Endothelial cell of umbilical vein (primary cell): Measurements from ENCODE around the gene GJE1.

ENCODE experiments used
- EZH2 ChIP-seq: IDR thresholded peaks from 2 replicates; pipeline ENCODE4 v1.6.1; 2012; ENCODE audit warnings: borderline replicate concordance, low read depth, mild to moderate bottlenecking, moderate library complexity, low read length, inconsistent platforms; ENCODE audit not compliant: severe bottlenecking
- FOS ChIP-seq: IDR thresholded peaks from 2 replicates; pipeline ENCODE4 v1.6.1; 2011; ENCODE audit warnings: mild to moderate bottlenecking, low read length, moderate library complexity, borderline replicate concordance; ENCODE audit not compliant: insufficient read depth
- GATA2 ChIP-seq: IDR thresholded peaks from 2 replicates; pipeline ENCODE4 v1.7.0; 2011; ENCODE audit warnings: low read depth, mild to moderate bottlenecking, moderate library complexity, mixed read lengths, low read length; ENCODE audit not compliant: insufficient read length, insufficient read depth
- JUN ChIP-seq: IDR thresholded peaks from 2 replicates; pipeline ENCODE4 v1.6.1; 2011; ENCODE audit warnings: borderline replicate concordance, low read depth; ENCODE audit not compliant: insufficient read length, insufficient read depth
- MAX ChIP-seq: IDR thresholded peaks from 2 replicates; pipeline ENCODE4 v1.6.1; 2011; ENCODE audit not compliant: insufficient read depth, insufficient read length
- MYC ChIP-seq: IDR thresholded peaks from one replicate; pipeline ENCODE4 v1.6.1; 2011; ENCODE audit warnings: mild to moderate bottlenecking, low read depth, low read length
- POLR2A ChIP-seq: IDR thresholded peaks from 2 replicates; pipeline ENCODE4 v1.6.1; 2012; ENCODE audit warnings: low read depth, mild to moderate bottlenecking, control low read depth, low read length
- POLR2AphosphoS5 ChIP-seq: IDR thresholded peaks from 2 replicates; pipeline ENCODE4 v1.6.1; 2012; ENCODE audit warnings: low read depth, mild to moderate bottlenecking, control low read depth, low read length, moderate library complexity; ENCODE audit not compliant: insufficient read depth
- TF ChIP-seq, protein P1 (sequence below), 2 donors: IDR thresholded peaks; 1 replicate in 1 of 2; 2 replicates in 1 of 2; pipeline ENCODE4 v1.5.1; 2011; ENCODE audit warnings: low read length in 2 of 2, mild to moderate bottlenecking in 2 of 2, moderate library complexity in 2 of 2, control low read depth in 1 of 2, inconsistent platforms in 1 of 2, low read depth in 1 of 2; ENCODE audit not compliant: insufficient read depth in 1 of 2; ENCODE audit errors: extremely low read depth in 1 of 2

DNA sequence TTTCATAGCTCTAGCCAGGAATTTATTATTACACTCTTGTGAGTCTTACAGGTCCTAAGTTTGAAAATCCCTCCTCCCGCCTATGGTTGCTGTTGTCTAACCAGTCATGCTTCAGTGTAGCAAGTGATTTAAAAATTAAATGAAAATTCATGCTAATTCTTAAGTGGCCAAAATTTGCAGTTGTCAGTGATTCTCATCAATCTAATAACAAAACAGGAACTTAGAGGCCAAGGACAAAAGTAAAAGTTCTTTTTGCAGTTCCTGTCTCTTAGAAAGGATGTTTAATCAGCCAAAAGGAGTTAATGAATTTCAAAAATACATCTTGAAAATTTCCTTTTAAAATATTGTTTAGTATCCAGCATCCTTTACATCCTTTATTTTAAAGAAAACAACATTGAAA, 50.6 kb downstream of the GJE1 start:
- TF ChIP-seq POLR2AphosphoS5 (no peak), EZH2 (no peak), MYC (no peak), POLR2A (no peak), MAX (no peak), GATA2 (no peak), FOS (no peak), JUN (no peak)
- TF ChIP-seq, protein P1, sequence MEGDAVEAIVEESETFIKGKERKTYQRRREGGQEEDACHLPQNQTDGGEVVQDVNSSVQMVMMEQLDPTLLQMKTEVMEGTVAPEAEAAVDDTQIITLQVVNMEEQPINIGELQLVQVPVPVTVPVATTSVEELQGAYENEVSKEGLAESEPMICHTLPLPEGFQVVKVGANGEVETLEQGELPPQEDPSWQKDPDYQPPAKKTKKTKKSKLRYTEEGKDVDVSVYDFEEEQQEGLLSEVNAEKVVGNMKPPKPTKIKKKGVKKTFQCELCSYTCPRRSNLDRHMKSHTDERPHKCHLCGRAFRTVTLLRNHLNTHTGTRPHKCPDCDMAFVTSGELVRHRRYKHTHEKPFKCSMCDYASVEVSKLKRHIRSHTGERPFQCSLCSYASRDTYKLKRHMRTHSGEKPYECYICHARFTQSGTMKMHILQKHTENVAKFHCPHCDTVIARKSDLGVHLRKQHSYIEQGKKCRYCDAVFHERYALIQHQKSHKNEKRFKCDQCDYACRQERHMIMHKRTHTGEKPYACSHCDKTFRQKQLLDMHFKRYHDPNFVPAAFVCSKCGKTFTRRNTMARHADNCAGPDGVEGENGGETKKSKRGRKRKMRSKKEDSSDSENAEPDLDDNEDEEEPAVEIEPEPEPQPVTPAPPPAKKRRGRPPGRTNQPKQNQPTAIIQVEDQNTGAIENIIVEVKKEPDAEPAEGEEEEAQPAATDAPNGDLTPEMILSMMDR (IDR thresholded peaks at IDR 0.05; ENCODE audit: extremely low read depth in 1 of 2, insufficient read depth in 1 of 2, low read depth in 1 of 2, low read length in 2 of 2), result no peak
